Ishikawa (cell line): ENCODE data around the gene ARGLU1.

Source experiments
- CEBPB ChIP-seq: IDR thresholded peaks from 2 replicates; pipeline ENCODE4 v1.6.1; 2012
- CREB1 ChIP-seq: IDR thresholded peaks from 2 replicates; pipeline ENCODE4 v1.6.1; 2012; ENCODE audit warnings: low read depth
- EGR1 ChIP-seq: IDR thresholded peaks from 2 replicates; pipeline ENCODE4 v1.6.1; 2012
- EP300 ChIP-seq: IDR thresholded peaks from 2 replicates; pipeline ENCODE4 v1.6.1; 2012; ENCODE audit warnings: borderline replicate concordance
- FOXM1 ChIP-seq: IDR thresholded peaks from 2 replicates; pipeline ENCODE4 v1.6.1; 2012; ENCODE audit warnings: low read depth, borderline replicate concordance
- NFIC ChIP-seq: IDR thresholded peaks from 2 replicates; pipeline ENCODE4 v1.6.1; 2012
- RAD21 ChIP-seq: IDR thresholded peaks from 2 replicates; pipeline ENCODE4 v1.6.1; 2012; ENCODE audit warnings: low read depth
- TAF1 ChIP-seq: IDR thresholded peaks from 2 replicates; pipeline ENCODE4 v1.6.1; 2012; ENCODE audit warnings: low read depth, mild to moderate bottlenecking
- TCF12 ChIP-seq: IDR thresholded peaks from 2 replicates; pipeline ENCODE4 v1.6.1; 2012; ENCODE audit warnings: low read depth
- TEAD4 ChIP-seq: IDR thresholded peaks from 2 replicates; pipeline ENCODE4 v1.6.1; 2012
- YY1 ChIP-seq: IDR thresholded peaks from 2 replicates; pipeline ENCODE4 v1.6.1; 2012; ENCODE audit warnings: low read depth
- ZBTB7A ChIP-seq: IDR thresholded peaks from 2 replicates; pipeline ENCODE4 v1.6.1; 2012; ENCODE audit warnings: low read depth
- TF ChIP-seq, protein P1 (sequence below): IDR thresholded peaks from 2 replicates; pipeline ENCODE4 v1.6.1; 2012
- TF ChIP-seq, protein P2 (sequence below): IDR thresholded peaks from 2 replicates; pipeline ENCODE4 v1.6.1; 2012; ENCODE audit warnings: low read depth, mild to moderate bottlenecking
- TF ChIP-seq, protein P3 (sequence below): IDR thresholded peaks from 2 replicates; pipeline ENCODE4 v1.6.1; 2012

ARGLU1 gene

DNA sequence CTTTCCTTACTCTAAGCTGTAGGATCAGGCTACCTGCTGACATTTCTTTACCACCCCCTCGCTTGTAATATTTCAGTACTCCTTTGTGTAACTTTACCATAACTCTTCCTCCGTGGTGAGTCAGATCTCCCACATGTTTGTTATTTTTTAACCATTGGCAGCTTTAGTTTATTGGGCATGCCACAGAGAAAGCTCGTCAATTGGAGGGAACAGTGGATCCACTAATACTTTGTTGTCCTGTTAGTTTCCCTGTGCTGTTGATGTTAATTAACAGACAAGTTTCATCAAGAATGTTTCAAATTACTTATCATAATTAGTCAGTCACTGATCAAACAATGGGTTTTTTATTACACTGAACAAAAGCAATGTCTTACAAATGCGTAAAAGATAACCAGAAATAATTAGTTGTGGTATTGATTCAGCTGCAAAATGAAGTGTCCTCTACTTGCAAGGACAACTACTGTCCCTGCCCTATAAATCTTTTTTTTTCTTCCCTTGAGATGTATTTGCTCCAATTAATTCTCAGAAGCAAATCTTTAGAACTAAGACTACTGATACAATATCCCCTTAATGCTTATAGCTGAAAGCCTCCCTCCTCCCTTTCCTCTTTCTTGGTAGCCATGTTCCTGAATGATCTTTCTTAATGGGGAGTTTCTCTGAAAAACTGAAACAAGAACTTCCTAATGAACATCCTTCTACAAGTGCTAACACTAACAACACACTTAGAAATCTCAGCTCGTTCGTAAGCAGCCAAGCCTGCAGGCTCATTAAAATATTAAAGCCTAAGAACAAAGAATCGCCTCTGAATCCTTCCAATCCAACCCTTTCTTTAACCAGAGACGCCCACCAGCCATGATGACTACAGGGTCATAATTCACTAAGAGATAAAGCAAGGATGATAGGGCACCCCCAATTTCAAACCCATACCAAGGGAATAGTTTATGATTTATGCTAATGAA lies 54.6 kb downstream of the ARGLU1 start:
- TF ChIP-seq RAD21 (no peak), YY1 (no peak), CREB1 (no peak)
- TF ChIP-seq, protein P1, sequence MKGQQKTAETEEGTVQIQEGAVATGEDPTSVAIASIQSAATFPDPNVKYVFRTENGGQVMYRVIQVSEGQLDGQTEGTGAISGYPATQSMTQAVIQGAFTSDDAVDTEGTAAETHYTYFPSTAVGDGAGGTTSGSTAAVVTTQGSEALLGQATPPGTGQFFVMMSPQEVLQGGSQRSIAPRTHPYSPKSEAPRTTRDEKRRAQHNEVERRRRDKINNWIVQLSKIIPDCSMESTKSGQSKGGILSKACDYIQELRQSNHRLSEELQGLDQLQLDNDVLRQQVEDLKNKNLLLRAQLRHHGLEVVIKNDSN: no peak

DNA sequence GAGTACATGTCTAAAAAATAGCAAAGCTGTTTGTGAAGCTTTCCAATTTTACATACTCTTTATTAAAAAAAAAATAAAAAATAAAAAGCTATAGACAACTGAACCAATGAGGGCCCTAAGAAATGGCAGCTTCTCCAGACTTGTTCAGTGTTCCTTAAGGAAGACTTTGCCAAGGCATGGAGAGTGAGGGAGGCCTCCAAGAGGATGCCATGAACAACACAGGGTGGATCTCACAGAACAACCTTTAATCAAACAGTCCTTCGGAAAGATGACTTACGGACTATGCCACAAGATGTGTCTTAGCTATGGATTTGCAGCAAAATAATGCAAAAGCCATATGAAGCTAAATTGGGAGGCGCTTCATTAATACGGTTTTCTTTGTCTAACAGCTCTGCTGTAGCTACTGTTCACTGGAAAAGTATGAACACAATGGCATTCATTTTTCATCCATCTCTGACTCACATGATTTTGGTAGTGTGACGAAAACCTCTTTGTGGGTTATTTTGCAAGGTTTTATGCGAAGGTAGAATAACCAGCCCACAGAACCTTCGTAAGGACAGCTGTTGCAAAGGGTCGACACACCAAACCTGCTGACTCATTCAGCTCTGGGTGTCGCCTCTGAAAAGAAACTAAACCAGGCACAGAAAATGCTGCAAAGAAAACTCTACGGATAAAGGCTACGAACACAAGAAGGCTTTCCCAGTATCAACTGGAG lies 60.2 kb downstream of the ARGLU1 start:
- TF ChIP-seq, protein P1: no peak
- TF ChIP-seq TCF12: no peak
- no peak for TF ChIP-seq CREB1
- TF ChIP-seq TEAD4: no peak
- TF ChIP-seq YY1: no peak
- no peak for TF ChIP-seq EP300
- no peak for TF ChIP-seq NFIC
- TF ChIP-seq EGR1: no peak
- no peak for TF ChIP-seq FOXM1
- TF ChIP-seq, protein P2, sequence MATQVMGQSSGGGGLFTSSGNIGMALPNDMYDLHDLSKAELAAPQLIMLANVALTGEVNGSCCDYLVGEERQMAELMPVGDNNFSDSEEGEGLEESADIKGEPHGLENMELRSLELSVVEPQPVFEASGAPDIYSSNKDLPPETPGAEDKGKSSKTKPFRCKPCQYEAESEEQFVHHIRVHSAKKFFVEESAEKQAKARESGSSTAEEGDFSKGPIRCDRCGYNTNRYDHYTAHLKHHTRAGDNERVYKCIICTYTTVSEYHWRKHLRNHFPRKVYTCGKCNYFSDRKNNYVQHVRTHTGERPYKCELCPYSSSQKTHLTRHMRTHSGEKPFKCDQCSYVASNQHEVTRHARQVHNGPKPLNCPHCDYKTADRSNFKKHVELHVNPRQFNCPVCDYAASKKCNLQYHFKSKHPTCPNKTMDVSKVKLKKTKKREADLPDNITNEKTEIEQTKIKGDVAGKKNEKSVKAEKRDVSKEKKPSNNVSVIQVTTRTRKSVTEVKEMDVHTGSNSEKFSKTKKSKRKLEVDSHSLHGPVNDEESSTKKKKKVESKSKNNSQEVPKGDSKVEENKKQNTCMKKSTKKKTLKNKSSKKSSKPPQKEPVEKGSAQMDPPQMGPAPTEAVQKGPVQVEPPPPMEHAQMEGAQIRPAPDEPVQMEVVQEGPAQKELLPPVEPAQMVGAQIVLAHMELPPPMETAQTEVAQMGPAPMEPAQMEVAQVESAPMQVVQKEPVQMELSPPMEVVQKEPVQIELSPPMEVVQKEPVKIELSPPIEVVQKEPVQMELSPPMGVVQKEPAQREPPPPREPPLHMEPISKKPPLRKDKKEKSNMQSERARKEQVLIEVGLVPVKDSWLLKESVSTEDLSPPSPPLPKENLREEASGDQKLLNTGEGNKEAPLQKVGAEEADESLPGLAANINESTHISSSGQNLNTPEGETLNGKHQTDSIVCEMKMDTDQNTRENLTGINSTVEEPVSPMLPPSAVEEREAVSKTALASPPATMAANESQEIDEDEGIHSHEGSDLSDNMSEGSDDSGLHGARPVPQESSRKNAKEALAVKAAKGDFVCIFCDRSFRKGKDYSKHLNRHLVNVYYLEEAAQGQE: no peak
- TF ChIP-seq, protein P3, sequence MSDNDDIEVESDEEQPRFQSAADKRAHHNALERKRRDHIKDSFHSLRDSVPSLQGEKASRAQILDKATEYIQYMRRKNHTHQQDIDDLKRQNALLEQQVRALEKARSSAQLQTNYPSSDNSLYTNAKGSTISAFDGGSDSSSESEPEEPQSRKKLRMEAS: no peak
- TF ChIP-seq RAD21: no peak
- no peak for TF ChIP-seq ZBTB7A
- TF ChIP-seq CEBPB: no peak
- TF ChIP-seq TAF1: no peak

DNA sequence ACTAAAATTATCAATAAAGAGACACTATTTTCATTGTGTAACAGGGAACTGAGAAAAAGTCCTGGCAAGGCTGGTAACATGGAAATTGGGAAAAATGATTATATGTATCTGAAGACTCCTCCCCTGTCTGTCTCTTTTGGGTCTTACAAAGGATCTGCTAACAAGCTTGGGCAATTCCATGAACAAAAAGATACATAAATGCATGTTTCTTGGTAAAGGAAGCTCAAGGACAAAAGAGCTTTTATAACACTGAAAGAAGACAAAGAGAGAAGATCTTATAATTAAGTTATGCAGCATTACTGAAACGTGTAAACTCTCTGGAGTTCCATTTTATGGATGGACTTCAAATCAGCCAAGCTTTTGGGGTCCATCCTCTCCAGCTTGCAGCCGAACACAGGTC lies 61.7 kb downstream of the ARGLU1 start:
- TF ChIP-seq, protein P3: no peak
- TF ChIP-seq EGR1: no peak
- TF ChIP-seq, protein P2: no peak
- TF ChIP-seq TCF12: no peak
- no peak for TF ChIP-seq EP300

DNA sequence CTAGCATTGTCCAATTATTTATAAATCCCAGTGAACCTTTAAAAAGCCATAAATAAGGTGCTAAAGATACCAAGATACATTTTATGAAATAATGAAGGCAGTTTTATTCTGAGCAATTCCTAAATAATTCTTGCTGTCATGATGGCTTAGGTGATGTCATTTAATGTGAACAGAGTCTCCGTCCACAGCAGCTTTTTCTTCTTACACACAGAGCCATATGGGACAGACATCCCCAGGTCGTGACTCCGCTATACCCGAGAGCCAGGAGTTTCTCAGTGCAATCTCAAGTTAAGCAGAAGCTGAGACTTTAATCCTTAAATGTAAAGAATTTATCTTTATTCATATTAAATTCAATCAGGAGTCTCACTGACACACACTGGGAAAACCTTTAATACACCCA lies 62.2 kb downstream of the ARGLU1 start:
- TF ChIP-seq TCF12 (no peak), NFIC (no peak), CEBPB (no peak), CREB1 (no peak), FOXM1 (no peak), YY1 (no peak), TEAD4 (no peak), TAF1 (no peak), RAD21 (no peak), ZBTB7A (no peak), EP300 (no peak), EGR1 (no peak)
- TF ChIP-seq, protein P3: no peak
- TF ChIP-seq, protein P2: no peak
- TF ChIP-seq, protein P1: no peak
